DND-41 (cell line): Measurements from ENCODE around the gene STAM.

ENCODE experiments used
- EZH2 ChIP-seq: IDR thresholded peaks from 3 replicates; pipeline ENCODE4 v1.6.1; 2012; ENCODE audit warnings: borderline replicate concordance, low read depth, mild to moderate bottlenecking, moderate library complexity, low read length, inconsistent platforms; ENCODE audit not compliant: severe bottlenecking
- TF ChIP-seq, protein P1 (sequence below): IDR thresholded peaks from 2 replicates; pipeline ENCODE4 v1.5.1; 2012; ENCODE audit warnings: borderline replicate concordance, low read length, moderate library complexity, mild to moderate bottlenecking; ENCODE audit not compliant: poor library complexity, severe bottlenecking; ENCODE audit errors: extremely low read depth

DNA sequence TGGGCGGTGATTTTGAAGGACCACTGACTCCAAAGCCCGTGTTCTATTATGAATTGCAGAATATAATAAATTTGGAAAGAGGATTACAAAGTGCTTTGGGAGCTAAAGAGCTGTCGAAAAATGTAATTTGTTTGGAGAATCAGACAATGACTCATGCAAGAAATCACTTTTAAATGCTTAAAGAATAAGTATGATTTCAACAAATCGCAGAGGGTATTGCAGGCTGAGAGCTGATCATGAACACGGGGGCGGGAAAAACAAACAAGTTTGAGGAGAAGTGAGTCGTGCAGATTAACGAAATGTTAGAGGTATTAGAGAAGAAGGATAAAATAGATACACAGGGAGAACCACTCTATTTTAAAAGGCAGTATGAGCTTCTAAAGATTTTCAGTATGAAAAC, 21.9 kb upstream of the STAM start:
- TF ChIP-seq, protein P1, sequence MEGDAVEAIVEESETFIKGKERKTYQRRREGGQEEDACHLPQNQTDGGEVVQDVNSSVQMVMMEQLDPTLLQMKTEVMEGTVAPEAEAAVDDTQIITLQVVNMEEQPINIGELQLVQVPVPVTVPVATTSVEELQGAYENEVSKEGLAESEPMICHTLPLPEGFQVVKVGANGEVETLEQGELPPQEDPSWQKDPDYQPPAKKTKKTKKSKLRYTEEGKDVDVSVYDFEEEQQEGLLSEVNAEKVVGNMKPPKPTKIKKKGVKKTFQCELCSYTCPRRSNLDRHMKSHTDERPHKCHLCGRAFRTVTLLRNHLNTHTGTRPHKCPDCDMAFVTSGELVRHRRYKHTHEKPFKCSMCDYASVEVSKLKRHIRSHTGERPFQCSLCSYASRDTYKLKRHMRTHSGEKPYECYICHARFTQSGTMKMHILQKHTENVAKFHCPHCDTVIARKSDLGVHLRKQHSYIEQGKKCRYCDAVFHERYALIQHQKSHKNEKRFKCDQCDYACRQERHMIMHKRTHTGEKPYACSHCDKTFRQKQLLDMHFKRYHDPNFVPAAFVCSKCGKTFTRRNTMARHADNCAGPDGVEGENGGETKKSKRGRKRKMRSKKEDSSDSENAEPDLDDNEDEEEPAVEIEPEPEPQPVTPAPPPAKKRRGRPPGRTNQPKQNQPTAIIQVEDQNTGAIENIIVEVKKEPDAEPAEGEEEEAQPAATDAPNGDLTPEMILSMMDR, result no peak
- TF ChIP-seq EZH2, result no peak
